HG02571 (cell line): ENCODE data around the gene TEN1.
"Not testable (repeated sequence)": the region's sequence is repeated elsewhere in the genome, so short reads cannot be mapped to it uniquely, and the experiment has no call there.

ENCODE experiments used
- ATAC-seq: cut with Tn5 transposase; IDR thresholded peaks from one replicate; pipeline ENCODE4 v1.9.1; 2021; ENCODE audit warnings: mild to moderate bottlenecking, moderate library complexity; ENCODE audit not compliant: unreplicated experiment

Gene TEN1

DNA sequence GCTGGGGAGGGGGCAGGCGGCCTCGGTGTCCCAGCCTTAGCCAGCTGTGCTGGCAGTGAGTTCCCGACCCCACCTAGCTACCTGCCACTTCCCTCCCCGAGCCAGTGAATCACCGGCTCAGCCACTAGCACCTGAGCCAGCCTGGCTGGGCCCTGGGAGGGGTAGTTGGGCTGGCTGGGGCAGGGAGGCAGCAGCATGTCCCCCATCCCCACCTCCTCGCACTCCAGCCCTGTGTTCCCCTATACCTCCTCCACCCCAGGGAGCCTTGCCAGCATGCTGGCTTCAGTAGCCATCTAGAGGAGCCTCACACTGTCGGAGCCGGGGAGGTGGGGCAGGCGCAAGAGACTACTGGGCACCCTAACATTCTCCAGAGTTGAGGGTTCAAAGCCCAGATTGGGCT is 45.3 kb downstream of the TEN1 start:
- ATAC-seq, result no peak

DNA sequence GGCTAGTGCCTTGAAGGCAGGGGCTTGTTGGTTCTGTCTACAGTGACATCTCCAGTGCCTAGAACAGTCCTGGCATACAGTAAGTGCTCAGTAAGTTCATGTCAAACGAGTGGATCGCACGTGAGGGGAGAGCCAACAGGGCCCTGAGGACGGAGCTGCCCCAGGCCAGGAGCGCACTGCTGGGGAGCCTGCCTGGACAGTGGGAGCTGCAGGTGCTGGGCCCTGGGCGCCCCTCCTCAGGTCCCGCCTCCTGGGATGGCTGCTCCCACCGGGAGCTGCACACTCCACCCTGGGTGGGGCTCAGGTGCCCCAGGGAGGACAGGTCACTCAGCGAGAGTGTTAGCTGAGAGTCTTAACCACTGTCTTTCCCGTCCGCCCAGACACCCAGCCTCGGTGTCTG is 46.3 kb downstream of the TEN1 start:
- no peak for ATAC-seq

GRCh38 chr17:76026714-76027158 is 47.7 kb downstream of the TEN1 start:
- ATAC-seq, result no peak

DNA sequence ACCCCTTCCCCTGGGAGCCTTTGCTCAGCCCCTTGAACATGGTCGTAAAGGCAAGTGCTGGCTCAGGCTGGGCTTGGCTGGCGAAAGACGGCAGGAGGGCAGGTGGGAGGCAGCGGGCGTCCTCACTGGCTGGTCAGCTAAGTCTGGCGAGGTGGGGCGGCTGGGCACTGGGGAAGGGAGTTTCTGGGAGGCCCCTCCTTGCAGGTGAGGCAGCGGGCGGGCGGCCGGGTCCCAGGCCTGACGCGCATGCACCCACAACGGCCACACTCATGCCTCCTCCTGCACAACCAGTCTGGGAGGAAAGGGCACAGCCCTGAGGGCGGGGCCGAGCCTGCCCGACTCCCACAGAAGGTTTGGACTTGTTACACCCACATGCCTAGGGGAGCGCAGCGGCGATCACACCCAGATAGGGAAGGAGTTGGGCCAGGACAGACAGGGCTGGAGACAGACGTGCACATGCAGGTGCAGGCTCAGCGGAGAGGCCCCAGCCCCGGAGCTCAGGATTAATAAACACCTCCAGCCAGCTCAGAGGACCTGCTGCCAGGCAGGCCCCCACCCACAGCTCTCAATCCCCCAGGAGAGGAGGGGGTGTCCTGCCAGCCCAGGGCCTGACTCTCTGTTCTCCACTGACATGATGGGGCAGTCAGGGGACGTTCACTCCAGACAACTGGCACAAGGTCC is 48.3 kb downstream of the TEN1 start, which contains the start of gene EVPL:
Gene EVPL, minus strand, starts transcription at position 148 of the 681 bp plus-strand sequence. Its CDS starts 108 bp downstream, at position 40.
- no peak for ATAC-seq

DNA sequence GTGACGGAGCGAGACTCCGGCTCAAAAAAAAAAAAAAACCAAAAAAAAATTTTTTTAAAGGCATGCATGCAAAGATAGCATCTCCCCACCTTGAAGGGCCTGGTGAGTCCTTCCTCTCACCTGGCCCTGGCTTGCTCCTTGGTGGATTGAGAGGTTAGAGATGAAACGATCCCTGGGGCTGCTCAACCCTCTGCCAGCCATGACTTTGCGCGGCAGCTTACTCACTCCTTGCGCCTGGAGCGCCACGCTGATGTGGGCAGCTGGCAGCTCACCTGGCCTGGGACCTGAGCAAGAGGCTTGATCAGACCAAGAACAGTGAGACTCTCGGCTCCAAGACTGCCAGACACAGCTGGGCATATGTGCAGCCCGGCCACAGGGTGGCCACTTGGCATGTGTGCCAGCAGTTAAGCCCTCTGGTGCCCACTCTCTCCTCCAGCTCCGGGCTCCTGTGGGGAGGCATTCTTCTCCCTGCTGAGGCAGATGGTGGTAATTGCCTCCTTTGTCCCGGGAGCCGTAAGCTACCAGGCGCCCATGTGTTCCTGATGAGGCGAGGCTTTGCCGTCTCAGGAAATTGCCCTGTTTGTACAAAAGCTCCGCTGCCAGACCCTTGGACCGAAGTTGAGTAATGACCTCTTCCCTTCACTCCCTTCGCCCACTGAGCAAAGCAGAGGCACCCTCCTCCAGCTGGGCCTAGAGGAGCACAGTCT is 53.2 kb downstream of the TEN1 start:
- no peak for ATAC-seq

GRCh38 chr17:76032780-76033108 is 53.7 kb downstream of the TEN1 start:
- no peak for ATAC-seq

DNA sequence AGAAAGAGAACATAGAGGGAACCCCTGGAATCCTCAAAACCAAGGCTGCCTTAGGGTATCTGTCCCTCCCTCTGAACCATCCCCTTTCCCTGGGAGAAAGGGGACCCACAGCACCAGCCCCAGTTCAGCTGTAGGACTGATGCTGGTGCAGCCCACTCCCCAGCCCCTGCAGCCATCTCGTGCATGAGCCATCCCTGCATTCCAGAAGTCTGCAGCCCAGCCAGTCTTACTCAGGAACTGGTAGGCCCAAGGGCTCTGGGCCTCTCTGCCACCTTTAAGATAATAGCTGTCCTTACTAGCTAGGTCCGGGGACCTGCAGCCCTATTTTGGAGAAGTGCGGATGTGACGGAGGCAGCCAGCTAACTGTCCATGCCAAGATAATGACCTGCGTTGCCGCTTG is 54.1 kb downstream of the TEN1 start:
- ATAC-seq, result no peak

GRCh38 chr17:76034428-76035350 is 55.6 kb downstream of the TEN1 start:
- ATAC-seq, result no peak

DNA sequence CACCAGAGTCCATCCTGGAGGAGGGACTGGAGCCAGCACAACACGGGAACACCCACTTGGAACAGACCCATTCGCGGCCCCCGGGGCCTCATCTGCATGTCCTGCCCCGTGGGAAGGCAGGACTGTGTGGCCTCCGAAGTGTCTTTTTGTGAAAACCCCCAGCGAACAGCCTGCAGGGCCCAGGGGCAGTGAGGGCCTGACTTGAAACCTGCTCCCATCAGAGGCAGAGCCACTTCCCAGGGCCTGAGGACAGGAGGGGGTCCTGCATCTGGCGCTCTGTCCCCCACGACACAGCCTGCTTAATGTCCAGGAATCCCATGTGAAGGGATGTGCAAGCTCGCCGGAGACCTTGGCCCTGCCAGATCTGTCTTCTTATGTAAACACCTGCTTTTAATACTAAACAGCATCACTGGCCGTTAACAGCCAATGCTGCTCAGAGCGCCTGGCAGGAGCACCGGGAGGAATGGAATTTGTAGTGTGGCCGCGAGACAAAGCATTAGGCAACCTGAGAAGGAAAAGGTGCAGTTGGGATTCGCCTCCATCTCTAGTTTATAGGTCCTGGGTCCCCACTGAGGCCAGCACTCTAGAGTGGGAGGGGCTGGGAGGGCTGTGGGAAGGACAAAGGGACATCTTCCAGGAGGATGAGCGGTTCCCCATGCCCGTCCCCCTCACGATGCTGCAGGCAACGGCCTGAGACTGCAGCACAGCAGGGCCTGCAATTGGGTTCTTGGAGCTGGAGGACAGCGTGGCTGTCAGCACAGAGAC is 57.6 kb downstream of the TEN1 start:
- ATAC-seq, result no peak

DNA sequence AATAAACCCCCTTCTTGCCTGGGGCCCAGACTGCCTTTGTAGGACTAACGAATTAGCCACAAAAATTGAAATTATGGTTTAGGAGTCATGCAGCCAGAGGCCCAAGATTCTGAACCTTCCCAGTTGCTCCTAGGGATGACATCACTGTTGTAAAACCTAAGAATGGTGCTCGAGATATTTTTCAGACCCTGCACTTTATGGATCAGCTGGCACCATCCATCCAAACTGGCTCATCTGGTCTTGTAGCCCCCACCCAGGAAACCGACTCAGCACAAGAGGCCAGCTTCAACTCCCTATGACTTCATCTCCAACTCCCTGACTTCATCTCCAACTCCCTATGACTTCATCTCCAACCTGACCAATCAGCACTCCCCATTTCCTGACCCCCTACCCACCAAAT is 59.0 kb downstream of the TEN1 start:
- ATAC-seq, result no peak

GRCh38 chr17:76039121-76039520 is 60.1 kb downstream of the TEN1 start:
- ATAC-seq, result no peak

DNA sequence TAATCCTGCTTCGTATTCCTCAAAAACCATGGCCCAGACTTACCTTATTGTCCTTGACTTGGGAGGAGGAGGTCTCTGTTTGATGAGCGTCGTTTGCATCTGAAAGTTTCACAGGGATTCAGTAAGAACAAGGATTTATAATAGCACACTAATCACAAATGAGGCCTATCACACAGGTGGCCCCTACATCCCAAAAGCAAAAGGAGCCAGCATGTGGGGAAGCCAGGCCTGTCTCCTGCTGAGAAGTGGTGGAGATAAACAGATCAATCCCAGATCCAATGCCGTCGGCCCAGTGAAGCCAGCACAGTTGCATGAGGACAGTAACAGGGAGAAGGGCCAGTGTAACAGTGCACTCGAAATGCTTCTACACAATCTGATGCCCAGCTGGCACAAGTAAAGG is 61.3 kb downstream of the TEN1 start:
- no peak for ATAC-seq

DNA sequence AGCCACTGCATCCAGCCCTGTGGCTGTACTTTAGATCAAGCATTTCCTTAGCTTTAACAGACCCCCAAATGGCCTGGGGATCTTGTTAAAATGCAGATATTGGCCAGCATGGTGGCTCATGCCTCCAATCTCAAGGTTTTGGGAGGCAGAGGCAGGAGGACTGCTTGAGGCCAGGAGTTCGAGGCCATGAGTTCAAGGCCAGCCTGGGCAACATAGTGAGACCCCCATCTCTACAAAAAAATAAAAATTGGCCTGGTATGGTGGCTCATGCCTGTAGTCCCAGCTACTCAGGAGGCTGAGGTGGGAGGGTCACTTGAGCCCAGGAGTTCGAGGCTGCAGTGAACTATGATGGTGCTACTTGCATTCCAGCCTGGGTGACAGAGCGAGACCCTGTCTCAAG is 63.8 kb downstream of the TEN1 start:
- not testable (repeated sequence) for ATAC-seq

GRCh38 chr17:76044475-76045007 is 65.5 kb downstream of the TEN1 start:
- ATAC-seq, result not testable (repeated sequence)

DNA sequence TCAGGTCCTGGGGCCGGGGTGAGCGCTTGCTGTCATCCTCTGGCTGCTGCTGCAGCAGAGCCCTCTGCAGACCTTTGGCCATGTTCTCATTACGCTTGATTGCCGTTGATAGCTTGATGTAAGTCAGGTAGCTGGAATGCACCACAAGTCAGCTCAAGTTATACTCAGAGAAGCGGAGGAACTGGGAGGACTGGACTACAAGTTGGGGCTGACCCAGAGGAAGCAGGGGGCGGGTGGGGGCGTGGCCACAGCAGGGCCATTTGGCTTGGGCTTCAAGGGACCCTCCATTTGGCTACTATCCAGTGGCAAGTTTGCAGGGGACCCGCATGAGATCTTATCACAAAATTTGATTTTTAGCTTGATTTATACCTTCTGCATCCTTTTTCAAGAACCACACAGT is 67.0 kb downstream of the TEN1 start:
- ATAC-seq, result no peak

DNA sequence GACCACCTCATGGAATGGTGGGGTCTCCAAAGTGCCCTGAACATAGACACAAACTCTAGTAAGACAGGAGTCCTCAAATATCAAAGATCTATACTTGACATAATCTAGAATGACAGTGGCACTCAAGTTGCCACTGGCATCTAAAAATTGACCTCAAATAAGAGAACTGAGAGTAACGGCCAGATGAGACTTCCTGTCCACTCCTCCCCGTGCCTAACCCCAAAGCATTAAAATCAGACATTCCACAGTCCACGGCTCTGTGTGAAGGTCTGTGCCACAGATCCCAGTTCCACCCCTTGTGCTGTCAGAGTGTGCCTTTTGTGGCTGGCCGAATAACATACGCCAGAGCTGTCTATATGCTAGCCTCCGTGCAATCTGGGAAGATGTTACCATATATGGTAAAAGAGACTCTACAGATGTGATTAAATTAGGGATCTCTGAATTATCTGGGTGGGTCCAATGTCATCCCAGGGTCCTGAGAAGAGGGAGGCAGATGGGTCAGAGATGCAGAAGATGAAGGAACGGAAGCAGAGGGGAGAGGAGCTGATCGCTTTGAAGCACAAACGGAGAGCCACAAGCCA is 69.1 kb downstream of the TEN1 start:
- no peak for ATAC-seq

DNA sequence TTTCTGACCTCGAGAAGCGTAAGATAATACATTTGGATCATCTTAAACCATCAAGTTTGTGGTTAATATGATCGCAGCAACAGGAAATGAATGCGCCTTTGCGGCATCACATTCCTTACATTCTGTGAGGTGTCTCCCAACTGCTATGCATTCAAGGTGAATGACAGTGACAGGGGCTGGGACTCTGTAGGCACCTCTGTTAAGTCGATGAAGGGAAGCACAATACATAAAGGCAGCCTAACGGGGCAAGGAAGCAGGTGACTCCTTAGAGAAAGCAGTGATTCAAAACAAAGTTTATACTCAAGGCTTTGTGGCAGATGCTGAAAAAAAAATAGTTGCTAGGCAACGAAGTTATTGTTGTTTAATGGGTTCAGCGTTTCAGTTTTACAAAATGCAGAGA is 69.7 kb downstream of the TEN1 start:
- no peak for ATAC-seq

DNA sequence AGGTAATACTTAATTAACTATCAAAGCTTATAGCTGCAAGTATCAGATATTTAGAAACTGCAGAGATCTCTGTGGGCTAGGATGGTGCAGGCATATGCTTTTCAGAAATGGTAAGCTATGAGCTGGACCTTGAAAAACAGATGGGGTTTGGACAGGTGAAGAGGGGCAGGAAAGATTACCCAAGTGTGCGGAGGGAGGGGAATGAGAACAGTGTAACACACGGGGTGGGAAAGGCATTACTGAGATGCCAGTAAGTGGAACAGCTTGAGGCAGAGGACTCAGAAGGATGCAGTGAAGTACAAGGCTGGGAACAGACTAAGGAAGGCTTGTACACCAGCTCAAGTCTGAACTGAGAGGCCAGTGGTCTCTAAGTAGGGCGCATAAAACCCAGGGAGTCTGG is 70.2 kb downstream of the TEN1 start:
- ATAC-seq, result no peak

GRCh38 chr17:76049836-76050537 is 70.9 kb downstream of the TEN1 start:
- no peak for ATAC-seq
